GM18502 (cell line): ENCODE measurements around the gene IRX1.

Experiments
- ATAC-seq: cut with Tn5 transposase; IDR thresholded peaks from one replicate; pipeline ENCODE4 v1.9.1; 2021; ENCODE audit warnings: mild to moderate bottlenecking; ENCODE audit not compliant: unreplicated experiment, poor library complexity

IRX1 gene

DNA sequence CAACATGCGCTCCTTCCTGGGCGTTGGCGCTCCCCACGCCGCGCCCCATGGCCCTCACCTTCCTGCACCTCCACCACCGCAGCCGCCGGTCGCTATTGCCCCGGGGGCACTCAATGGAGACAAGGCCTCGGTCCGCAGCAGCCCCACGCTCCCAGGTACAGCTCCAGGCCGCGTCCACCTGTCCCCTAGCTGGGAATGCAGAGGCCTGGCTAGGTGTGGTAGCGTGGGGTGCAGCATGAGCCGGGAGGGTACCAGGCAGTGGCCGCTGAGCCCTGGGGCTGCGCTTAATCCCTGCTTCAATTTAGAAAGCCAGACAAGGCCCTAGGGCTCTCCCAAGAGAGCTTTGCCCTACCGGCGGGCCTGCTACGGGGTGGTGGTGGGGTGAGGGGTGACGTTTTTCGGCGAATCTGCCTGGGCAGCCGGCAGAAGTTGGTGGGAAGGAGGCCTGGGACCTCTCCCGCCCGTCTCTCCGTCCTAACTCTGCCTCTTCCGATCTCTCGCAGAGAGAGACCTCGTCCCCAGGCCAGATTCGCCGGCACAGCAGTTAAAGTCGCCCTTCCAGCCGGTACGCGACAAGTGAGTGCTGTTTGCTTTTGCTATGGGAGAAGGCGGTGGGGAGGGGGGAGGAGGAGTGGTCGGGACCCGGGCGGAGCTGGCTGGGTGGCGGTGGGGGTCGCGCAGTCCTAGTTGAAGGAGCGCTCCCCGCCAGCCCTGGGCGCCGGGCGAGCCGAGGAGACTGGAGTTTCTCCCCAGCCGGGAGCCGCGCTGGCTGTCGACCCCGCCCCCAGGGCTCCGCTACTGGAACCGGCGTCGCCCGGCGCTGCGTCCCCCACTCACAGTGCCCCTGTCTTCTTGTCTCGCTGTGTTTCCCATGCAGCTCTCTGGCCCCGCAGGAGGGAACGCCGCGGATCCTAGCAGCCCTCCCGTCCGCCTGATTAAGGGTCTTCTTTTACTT lies 4.8 kb downstream of the IRX1 start:
- ATAC-seq: no peak

DNA sequence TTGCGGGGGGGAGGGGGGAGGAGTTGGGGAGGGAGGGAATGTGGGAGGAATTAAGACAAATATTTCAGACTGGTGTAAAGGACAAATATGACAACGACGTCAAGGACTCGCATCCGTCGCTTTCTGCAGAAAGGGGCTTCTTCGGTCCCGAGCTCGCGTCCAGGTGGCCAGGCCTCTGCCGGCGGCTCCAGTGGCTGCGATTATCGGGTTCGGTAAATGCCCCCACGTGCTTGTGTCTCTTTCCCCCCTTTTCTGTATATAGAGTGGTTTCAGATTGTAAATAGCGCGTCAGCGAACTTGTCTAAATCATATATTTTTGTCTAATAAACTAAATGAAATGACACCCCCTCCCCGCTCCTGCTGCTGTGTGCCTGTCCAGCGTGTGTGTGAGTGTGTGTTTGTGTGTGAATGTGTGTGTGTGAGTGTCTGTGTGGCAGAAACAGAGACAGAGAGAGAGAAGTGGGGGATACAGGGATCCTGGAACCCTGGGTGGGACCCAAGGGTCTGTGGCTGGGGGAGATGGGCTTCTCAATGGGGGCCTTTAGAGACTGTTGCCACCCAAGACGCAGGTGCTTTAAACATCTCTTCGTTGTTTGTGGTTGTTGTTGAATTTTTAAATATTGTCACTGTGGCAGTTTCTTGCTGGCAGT lies 5.6 kb downstream of the IRX1 start:
- no peak for ATAC-seq

DNA sequence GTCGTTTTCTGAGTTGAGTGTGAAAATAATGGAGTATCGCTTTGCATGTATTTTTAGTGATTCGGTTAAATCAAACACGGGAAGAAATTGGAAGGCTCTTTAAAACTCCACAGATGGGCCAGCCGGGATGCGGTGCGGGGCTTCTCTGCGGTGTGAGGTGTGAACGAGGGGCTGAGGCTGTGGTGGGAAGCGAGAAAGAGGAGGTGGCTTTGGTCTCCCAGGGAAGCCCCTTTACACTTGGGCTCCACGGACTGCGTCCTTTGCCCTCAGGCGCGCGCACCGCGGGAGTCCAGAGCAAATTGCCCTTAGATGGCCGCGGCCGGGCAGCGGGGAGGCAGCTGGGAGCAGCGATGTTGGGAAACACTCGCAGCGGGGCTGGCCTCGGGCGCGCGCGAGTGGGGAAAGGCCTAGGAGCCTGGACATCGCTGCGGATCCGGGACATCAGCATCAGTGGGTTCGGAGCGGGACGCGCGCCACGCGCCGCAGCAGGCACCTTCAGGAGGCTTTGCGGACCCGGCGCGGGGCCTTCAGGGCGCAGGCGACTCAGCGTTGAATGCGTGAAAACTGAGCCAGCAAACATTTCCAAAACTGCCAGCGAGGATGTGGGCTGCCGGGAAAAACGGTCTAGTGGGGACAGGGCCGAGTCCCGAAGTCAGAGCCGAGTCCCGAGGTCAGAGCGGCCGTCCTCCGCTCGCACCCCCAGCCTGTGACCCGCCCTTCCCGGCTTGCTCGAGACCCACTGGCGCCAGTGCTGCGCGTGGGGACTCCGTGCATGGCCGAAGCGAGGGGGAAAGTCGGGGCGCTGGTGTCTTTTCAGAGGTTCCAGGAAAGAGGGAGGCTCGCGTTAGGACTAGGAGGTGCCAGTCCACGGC lies 6.5 kb downstream of the IRX1 start:
- ATAC-seq: no peak

DNA sequence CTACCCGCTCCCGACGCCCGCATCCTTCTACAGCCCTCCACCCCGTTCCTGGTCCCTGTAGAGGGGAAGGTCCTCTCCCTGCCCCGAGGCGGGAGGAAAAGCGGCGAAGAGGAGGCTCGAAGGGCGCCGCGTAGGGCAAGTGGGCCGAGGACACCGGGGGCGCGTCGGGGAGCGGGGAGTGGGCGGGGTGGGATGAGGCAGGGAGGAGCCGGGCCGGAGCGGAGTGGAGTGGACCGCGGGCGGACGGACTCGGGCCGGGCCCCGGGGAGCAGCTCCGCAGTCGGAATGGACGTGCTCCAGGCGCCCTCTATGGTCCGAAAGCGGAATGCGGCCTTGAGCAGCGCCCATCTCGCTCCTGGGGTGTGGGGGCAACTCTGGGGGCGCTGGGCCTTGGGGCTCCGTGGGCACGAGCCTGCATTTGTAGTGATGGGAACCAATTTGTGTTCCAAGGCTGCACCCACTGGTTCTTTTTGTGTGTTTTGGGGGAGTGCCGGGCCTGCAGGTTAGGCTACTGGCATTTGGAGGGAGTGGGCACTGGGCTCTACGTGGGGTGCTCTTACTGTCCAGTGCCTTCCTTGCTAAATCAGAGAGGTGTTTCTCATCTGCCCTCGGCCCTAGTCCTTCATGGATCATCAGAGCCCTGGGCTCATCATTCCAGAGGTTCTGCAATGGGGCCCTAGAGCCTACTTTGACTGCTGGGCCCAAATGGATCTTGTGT lies 7.3 kb downstream of the IRX1 start:
- no peak for ATAC-seq

DNA sequence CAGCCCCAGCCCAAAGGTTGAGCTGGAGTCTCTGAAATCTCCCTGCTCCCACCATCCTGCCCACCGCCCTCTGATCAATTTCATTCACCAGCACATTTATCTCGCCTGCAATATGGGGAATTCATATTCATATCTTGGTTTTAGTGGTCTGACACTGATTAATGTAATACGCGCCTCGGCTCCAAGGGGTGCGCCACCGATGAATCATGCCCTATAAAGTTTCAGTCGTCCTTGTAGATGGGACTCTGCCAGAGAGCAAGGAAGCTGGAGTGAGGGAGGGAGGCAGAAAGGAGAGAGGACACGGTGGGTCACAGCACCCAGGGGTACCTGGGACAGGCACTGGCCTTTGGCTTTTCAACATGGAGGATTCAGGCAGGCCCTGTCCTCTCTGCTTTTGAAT lies 8.9 kb downstream of the IRX1 start:
- no peak for ATAC-seq

DNA sequence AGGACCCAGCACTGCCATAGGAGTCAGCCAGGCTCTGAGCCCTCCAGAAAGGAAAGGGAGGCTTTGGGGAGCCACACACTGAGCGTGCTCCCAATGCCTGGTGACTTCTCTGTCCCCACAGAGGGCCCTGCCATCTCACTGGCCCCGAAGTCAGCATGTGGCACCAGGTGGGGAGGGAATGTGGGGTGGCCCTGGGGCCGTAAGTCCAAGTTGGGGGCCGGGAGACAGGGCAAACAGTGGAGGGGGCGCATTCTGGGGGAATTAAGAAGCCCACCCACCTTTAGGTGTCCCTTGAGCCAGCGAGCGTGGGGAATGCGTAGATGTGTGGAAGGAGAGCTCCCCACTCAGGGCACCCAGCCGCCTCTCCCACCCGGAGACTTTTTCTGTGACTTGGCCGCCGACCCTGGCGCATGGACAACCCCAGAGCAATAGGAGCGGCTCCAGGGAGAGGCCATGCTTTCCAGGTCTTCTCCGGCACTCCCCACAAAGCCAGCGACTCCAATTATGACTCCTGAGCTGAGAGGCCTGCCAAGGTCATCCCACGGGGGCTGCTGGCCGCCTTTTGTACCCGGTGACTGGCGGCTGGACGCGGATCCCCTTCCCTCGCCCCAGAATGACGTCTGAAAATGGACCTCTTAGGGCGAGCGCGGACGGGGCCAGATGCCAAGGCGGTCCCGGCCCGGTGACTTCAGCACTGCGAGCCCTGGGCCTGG lies 9.8 kb downstream of the IRX1 start:
- no peak for ATAC-seq

DNA sequence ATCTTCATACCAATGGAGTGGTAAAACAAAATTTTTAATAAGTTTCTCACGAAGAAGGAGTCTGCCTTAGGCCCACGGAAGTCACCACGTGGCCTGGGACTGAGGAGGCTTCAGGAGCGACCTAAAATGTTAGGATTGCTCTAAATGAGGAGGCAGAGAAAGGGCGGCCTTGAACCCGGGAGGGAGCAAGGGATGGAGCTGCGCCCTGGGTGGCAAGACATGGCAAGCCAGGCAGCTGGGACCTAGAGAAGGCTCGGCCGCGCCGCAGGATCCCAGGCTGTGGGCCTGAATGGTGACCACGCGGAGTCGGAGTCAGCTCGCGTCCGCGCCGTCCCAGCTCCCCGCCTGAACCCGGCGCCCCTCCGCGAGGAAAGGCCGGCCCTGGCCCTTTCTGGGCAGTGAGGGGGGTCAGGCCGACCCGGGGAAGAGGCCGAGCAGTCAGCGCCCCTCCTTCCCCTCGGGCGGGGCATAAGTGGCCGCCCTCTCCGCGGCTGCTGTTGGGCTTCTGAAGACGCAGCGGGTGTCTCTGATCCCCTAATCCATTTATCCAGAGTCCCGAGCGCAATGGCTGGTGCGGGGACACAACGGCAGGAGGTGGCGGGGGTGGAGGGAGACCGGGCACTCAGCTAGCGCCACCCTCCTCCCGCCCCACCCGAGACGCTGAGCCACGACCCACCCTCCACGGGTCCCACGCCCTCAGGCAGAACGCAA lies 10.6 kb downstream of the IRX1 start:
- no peak for ATAC-seq

DNA sequence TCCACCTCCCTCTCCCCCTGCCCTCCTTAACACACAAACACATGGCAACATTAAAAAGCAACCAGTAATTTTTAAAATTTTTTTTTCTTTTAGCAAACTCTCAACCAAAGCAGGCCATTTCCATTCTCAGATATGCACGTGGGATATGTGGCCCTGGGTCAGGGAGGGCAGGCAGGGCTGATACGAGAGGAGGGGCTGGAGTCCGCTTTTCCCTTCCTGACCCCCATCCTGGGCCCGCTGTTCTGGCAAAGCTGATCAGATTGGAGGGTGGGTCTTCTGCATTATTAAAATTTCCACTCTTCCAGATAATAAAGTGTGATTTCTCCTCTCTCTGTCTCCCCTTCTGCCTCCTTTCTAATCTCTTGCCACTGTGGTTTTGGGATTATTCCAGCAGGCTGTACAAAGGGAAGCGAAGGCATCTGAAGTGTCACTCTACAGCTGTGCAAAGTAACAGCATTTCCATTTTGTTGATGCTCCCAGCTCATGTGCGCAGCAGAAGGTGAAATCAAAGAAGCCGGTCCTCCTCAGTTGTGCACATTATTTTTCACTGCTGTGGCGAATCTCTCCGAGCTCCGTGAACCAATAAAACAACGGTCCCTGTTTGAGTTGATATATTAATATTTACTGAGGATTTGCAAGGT lies 12.0 kb downstream of the IRX1 start:
- ATAC-seq: no peak

DNA sequence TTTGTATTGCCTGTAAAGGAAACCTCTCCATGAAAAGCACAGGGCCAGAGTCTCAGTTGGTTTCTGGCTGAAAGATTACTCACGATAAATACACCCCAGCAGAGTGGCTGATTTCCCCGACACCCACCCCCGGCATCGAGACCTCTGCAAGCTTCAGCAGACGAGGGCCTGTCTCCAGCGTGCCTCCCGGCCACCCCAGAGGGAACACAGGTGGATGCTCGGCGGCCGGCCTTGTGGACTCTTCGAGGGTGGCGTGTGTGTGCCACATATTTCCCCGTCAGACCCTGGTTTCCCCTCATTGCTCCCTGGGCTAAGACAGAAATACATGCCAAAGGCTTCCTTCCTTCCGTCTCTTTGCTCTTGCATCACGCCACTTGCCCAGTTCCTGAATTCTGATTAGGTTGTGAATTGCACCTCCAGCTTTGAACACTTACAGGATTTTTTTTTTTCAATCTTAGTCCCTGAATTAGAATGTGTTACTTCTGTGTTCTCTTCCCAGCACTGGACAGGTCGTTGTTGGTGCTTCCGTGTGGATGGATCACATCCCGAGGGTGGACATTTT lies 13.6 kb downstream of the IRX1 start:
- no peak for ATAC-seq

DNA sequence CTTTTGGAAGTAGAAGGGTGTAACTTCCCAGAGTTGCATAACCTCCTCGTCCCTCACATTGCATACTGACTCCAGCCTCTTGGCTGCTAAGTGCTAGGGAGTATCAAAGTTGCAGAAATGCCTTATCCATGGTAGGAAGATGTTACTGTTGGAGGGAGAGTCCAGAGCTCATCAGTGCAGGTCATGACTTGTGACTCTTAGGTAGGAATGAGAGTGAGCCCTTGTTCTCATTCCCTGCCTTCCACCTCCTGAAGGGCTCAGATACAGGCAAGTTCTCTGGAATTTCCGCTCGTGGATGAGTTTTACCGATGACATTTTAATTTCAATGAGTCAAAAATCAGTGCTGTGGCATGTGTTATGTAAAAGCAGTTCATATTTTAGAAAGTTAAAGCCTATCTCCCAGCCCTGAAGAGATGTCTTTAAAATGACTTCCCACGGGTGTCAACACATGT lies 17.0 kb downstream of the IRX1 start:
- no peak for ATAC-seq

DNA sequence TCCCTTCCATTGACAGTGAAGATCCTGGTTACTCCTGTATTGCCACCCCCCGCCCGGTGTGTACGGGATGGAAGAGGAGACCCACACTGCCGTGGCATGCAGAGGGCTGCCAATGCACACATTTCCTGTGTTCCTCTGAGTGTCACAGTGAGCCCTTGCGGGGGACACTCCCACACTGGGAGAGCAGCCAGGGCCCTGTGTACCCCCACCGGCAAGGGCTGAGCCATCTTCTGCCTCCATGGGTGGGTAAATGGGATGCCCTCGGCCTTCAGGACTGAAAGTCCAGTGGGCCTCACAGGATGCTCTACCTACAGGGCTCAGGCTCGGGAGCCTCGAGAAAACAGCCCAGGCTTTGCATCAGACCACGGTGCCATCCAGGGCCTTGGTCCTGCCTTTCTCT lies 18.1 kb downstream of the IRX1 start:
- no peak for ATAC-seq

DNA sequence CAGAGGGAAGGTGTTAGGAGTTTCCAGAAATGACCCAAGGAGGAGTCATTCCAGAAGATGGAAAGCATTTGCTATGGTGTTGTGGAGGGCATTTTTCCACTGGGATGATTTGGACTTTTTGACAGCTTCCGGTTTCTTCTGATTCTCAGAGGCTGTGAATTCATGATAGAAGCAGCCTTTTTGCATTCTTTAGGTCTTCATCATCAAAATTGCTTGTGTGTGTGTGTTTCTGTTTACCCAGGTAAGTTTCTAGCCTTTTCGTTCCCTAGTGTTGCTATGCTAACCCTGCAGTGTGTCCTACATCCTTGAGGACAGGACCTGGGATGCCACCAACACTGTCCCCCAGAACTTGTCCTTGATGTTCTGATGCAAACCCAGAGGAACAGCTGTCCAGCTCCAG lies 19.6 kb downstream of the IRX1 start:
- no peak for ATAC-seq

DNA sequence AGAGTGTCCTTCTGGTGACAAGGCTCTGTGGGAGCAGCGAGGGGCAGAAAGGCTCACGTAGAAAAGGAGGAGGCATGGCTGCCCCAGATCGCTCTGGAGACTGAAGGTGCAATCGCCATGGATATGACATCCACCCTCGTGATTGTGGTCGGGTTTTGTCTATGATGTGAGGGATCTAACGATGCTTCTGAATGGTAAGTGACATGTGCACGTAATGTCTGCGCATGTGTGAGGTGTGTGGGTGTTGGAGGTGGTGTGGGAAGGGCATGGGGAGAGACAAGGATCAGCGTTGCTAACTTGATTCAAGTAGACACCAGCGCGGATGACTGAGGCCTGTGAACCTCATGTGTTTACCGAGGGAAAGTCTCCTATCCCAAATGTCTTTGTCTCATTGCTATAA lies 20.2 kb downstream of the IRX1 start:
- ATAC-seq: no peak

DNA sequence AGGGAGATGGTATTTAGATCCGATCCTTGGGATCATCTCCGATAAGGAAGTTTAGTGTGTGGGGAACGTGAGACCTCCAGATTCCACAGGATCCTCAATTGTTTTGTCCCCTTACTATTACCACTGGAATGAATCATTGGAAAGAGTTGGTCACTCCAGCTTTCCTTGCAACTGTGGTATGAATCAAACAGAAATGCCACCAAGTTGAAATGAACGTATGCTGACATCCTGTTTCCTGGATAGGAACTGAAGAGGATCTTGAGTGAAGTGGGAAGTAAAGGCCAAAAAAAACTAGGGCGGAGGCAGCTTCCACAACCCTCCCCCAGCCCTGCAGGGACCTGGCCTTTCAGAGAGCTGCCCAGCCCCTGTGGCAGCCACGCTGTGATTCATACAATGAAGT lies 23.9 kb downstream of the IRX1 start:
- ATAC-seq: no peak

DNA sequence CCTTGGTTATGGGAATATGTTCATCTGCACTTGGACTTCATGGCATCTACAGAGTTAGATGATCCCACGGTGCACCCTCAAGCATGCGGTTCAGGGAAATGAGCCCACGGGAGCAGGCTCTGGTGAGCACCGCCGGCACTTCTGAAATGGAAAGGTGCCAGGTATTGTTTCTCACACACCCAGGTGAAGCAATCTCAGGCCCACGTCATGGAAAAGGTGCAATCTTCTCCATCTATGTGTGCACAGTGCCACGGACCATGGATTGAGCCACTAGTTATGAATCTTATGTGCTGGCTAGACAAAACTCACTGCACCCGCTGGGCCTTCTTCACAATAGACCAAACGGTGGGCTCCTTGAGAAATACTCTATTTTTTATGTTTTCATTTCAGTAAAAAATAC lies 27.3 kb downstream of the IRX1 start:
- no peak for ATAC-seq

DNA sequence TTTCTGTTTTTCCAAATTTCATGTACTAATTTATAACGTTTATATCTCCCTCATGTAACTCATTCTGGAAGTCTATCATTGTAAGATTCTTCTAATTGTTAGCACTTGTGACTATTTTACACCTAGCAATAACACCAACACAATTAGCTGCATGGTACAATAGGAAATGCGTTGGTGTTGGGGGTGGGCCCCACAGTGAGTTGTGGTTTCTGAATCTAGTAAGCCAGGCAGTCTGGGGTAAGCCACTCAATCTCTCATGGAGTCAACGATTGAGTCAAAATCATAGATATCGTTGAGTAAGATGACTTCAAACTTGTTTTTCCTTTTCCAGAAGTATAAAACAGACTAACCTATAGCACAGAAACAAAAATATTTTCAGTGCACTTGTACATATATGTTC lies 30.0 kb downstream of the IRX1 start:
- no peak for ATAC-seq

DNA sequence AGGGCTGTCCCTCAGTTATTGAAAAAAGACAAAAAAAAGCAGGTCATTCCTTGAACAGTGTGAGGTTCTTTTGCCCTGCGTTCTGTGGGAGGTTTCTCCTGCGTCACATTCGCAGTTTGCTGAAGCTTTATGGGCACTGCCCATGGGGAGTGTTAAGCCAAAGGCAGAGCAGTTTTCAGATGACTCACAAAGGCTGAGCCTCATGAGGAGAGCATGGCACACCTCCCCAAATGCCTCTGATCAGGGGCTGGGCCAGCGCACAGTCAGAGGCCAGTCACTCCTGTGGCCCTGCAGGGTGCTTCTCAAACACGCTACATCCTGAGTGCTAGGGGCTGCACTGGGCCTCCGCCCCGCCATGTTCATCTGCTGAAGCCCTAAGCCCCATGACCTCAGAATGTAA lies 38.4 kb downstream of the IRX1 start:
- ATAC-seq: no peak

DNA sequence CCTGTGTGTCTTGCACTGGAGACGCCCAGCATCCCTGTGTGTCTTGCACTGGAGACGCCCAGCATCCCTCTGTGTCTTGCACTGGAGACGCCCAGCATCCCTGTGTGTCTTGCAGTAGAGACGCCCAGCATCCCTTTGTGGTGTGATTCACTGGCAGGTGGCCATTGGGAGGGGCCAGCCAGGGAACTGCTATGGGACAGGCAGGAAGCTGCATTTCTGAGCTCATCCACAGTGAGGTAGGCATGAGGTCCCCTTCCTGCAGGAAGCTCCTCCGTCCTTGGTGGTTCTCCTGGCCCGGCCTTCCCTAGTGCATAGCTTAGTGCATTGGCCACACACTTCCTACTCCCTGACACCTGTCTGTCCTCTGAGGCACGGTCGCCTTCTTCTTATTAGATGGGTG lies 43.5 kb downstream of the IRX1 start:
- ATAC-seq: no peak
